ENCODE data around the gene SESN2. TPM values are rescaled to one million over a fixed set of nuclear protein-coding genes. Genes with fewer than 3 reads are reported as not detected.
A peak's percentile ranks its signal among the peaks of the same experiment; 100 is the strongest.

Gene SESN2
- total and polyA plus RNA-seq, 4 donors = 5.5 to 13.0 (median 10.7) TPM

DNA sequence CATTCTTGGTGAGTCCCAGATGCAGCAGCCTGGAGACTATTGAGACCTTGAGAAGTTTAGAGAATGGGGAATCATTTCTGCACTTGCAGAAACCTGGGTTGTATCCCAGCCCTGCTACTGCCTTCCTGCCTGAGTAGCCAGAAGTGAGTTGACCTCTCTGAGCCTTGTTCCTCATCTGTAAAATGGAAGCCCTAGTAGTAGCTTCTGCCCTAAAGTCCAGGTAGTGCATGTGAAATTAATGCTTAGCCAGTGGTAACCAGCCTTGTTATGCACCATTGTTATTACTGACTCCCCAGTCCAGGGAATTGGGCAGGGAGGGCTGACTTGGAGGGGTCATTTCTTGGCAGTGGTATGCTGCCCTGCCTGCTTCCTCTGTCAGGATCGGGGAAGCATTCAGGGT lies 5.6 kb downstream of the SESN2 start:
- Histone ChIP-seq H3K4me3 (ENCODE audit: low read depth in 1 of 3, low read length in 3 of 3) (no peak overlapping the region), H3K9ac (ENCODE audit: low read depth in 1 of 2, low read length in 2 of 2) (no peak overlapping the region), H3K36me3 (ENCODE audit: control insufficient read depth in 4 of 4, insufficient read depth in 3 of 4, low read depth in 1 of 4, low read length in 3 of 4) (no peaks in the 10 kb centered on the region), H3K27ac (ENCODE audit: low read depth in 1 of 2, low read length in 2 of 2) (no peak overlapping the region), H3K4me1 (ENCODE audit: control insufficient read depth in 4 of 4, insufficient read depth in 4 of 4, low read length in 3 of 4) (peaks cover 22 to 76% (median 70%) of the 10 kb centered on the region in 4 donors), H3K9me3 (ENCODE audit: control insufficient read depth in 4 of 4, low read length in 3 of 4) (no peaks in the 10 kb centered on the region), H3K27me3 (ENCODE audit: control insufficient read depth in 4 of 4, insufficient read depth in 4 of 4, low read length in 3 of 4) (no peaks in the 10 kb centered on the region)
- no peak for DNase-seq (ENCODE audit: low spot score)
- TF ChIP-seq CTCF (IDR thresholded peaks at IDR 0.05; ENCODE audit: low read depth, low read length, missing input control) = no peak
- no peak for TF ChIP-seq YY1 (IDR thresholded peaks at IDR 0.05)
- no peak for TF ChIP-seq REST (IDR thresholded peaks at IDR 0.05)
- TF ChIP-seq HNF4G (IDR thresholded peaks at IDR 0.05) = no peak
- TF ChIP-seq FOXA1 (IDR thresholded peaks at IDR 0.05) = no peak
- TF ChIP-seq RAD21 (IDR thresholded peaks at IDR 0.05) = no peak
- 94% methylated on average over 1 of the region's 1 CpG for whole genome bisulfite sequencing

DNA sequence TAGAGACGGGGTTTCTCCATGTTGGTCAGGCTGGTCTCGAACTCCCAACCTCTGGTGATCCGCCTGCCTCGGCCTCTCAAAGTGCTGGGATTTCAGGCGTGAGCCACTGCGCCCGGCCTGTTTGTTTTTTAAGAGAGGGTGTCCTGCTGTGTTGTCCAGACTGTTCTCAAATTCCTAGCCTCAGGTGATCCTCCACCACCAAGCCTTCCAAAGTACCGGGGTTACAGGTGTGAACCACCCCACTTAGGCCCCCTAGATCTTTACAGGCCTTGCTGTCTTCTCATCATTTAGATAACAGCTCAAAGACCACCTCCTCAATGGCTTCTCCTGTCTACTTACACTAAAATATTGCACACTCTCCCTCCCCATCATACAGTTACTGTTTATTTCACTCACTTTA lies 6.3 kb downstream of the SESN2 start:
- 87% methylated on average over 8 of the region's 8 CpGs for WGBS
- peak overlapping the region in 1 of 2 donors; percentile 6 for H3K27ac ChIP-seq (ENCODE audit: low read depth in 1 of 2, low read length in 2 of 2)
- no peaks in the 10 kb centered on the region for H3K9me3 ChIP-seq (ENCODE audit: control insufficient read depth in 4 of 4, low read length in 3 of 4)
- TF ChIP-seq CTCF (IDR thresholded peaks at IDR 0.05; ENCODE audit: low read depth, low read length, missing input control) (no peak), TAF1 (conservative IDR thresholded peaks at IDR 0.05) (no peak), FOXA1 (IDR thresholded peaks at IDR 0.05) (no peak), GABPA (IDR thresholded peaks at IDR 0.05 in 1 of 2, conservative IDR thresholded peaks at IDR 0.05 in 1 of 2) (no peak), YY1 (IDR thresholded peaks at IDR 0.05) (no peak), REST (IDR thresholded peaks at IDR 0.05) (no peak), HNF4G (IDR thresholded peaks at IDR 0.05) (no peak), RAD21 (IDR thresholded peaks at IDR 0.05) (no peak), ATF3 (IDR thresholded peaks at IDR 0.05) (no peak), FOXA2 (IDR thresholded peaks at IDR 0.05) (no peak), HNF4A (conservative IDR thresholded peaks at IDR 0.05) (no peak), EGR1 (IDR thresholded peaks at IDR 0.05; ENCODE audit: low read depth in 2 of 2) (no peak), RXRA (IDR thresholded peaks at IDR 0.05) (no peak), JUND (IDR thresholded peaks at IDR 0.05) (no peak)
- TF ChIP-seq, protein P1, sequence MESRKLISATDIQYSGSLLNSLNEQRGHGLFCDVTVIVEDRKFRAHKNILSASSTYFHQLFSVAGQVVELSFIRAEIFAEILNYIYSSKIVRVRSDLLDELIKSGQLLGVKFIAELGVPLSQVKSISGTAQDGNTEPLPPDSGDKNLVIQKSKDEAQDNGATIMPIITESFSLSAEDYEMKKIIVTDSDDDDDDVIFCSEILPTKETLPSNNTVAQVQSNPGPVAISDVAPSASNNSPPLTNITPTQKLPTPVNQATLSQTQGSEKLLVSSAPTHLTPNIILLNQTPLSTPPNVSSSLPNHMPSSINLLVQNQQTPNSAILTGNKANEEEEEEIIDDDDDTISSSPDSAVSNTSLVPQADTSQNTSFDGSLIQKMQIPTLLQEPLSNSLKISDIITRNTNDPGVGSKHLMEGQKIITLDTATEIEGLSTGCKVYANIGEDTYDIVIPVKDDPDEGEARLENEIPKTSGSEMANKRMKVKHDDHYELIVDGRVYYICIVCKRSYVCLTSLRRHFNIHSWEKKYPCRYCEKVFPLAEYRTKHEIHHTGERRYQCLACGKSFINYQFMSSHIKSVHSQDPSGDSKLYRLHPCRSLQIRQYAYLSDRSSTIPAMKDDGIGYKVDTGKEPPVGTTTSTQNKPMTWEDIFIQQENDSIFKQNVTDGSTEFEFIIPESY (IDR thresholded peaks at IDR 0.05) = no peak
- TF ChIP-seq, protein P2, sequence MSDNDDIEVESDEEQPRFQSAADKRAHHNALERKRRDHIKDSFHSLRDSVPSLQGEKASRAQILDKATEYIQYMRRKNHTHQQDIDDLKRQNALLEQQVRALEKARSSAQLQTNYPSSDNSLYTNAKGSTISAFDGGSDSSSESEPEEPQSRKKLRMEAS (IDR thresholded peaks at IDR 0.05) = no peak
- peaks cover 0 to 2% (median 0%) of the 10 kb centered on the region in 4 donors for H3K36me3 ChIP-seq (ENCODE audit: control insufficient read depth in 4 of 4, insufficient read depth in 3 of 4, low read depth in 1 of 4, low read length in 3 of 4)
- DNase-seq (ENCODE audit: low spot score) = no peak
- no peaks in the 10 kb centered on the region for H3K27me3 ChIP-seq (ENCODE audit: control insufficient read depth in 4 of 4, insufficient read depth in 4 of 4, low read length in 3 of 4)
- no peak overlapping the region for H3K9ac ChIP-seq (ENCODE audit: low read depth in 1 of 2, low read length in 2 of 2)
- peaks cover 22 to 76% (median 72%) of the 10 kb centered on the region in 4 donors for H3K4me1 ChIP-seq (ENCODE audit: control insufficient read depth in 4 of 4, insufficient read depth in 4 of 4, low read length in 3 of 4)
- H3K4me3 ChIP-seq (ENCODE audit: low read depth in 1 of 3, low read length in 3 of 3) = no peak overlapping the region

Measured in liver (tissue), 9 donors.